ENCODE results near the gene DACT1.

DNA sequence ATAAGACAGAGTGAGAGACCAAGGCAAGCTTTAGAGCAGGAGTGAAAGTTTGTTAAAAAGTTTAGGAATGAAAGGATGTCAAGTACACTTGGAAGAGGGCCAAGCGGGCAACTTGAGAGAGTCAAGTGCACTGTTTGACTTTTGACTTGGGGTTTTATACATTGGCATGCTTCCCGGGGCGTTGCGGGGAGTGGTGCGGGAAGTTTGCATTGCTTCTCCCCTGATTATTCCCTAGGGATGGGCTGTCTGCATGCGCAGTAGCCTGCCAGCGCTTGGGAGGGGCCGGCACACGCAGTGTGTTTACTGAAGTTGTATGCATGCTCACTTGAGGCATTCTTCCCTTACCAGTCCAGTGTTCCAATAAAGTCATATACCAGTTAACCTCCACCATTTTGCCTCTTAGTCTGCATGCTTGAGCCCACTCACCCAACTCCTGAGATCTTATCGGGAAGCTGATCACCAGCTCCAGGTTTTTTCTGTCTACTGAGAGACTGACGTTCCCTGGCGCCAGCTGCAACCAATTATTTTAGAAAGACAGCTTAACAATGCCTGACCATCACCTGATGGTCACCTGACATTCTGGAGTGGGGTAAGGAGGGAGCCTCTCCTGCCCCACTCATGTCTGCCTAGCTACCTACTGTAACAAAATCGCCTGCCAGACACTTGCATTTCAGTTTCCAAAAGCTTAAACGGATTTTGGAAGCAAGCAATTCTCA is 53.2 kb downstream of the DACT1 start:
- TF ChIP-seq, protein P1, sequence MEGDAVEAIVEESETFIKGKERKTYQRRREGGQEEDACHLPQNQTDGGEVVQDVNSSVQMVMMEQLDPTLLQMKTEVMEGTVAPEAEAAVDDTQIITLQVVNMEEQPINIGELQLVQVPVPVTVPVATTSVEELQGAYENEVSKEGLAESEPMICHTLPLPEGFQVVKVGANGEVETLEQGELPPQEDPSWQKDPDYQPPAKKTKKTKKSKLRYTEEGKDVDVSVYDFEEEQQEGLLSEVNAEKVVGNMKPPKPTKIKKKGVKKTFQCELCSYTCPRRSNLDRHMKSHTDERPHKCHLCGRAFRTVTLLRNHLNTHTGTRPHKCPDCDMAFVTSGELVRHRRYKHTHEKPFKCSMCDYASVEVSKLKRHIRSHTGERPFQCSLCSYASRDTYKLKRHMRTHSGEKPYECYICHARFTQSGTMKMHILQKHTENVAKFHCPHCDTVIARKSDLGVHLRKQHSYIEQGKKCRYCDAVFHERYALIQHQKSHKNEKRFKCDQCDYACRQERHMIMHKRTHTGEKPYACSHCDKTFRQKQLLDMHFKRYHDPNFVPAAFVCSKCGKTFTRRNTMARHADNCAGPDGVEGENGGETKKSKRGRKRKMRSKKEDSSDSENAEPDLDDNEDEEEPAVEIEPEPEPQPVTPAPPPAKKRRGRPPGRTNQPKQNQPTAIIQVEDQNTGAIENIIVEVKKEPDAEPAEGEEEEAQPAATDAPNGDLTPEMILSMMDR (conservative IDR thresholded peaks at IDR 0.05 in 1 of 2, IDR thresholded peaks at IDR 0.05 in 1 of 2; ENCODE audit: low read depth in 1 of 2, low read length in 2 of 2) = no peak
- no peak for TF ChIP-seq EZH2 (IDR thresholded peaks at IDR 0.05; ENCODE audit: low read length, missing control alignments)

All from fibroblast of lung (primary cell).